H9 (cell line): Measurements from ENCODE around the gene SNX11. TPM values are rescaled to one million over a fixed set of nuclear protein-coding genes. Genes with fewer than 3 reads are reported as not detected.

ENCODE experiments used
- DNase-seq: peaks from one replicate; pipeline ENCODE4 v3.0.0-alpha.2; 2017
- H2AFZ ChIP-seq: one replicate; pipeline ENCODE4 v1.6.1; 2013; ENCODE audit warnings: mild to moderate bottlenecking, low read length, control low read depth, moderate library complexity
- H2AK5ac ChIP-seq: 2 replicates; pipeline ENCODE4 v1.6.1; 2013; ENCODE audit warnings: low read length, control low read depth, mixed read lengths; ENCODE audit not compliant: insufficient read length
- H2BK120ac ChIP-seq: one replicate; pipeline ENCODE4 v1.6.1; 2013; ENCODE audit warnings: low read depth, mild to moderate bottlenecking, low read length, control low read depth, inconsistent platforms; ENCODE audit not compliant: poor library complexity, severe bottlenecking
- H2BK12ac ChIP-seq: 2 replicates; pipeline ENCODE4 v1.6.1; 2013; ENCODE audit warnings: low read length, control low read depth, mixed read lengths, low read depth; ENCODE audit not compliant: insufficient read length
- H2BK15ac ChIP-seq: 2 replicates; pipeline ENCODE4 v1.6.1; 2013; ENCODE audit warnings: low read depth, low read length, control low read depth
- H2BK20ac ChIP-seq: one replicate; pipeline ENCODE4 v1.6.1; 2013; ENCODE audit warnings: low read depth, mild to moderate bottlenecking, low read length, control low read depth, inconsistent platforms; ENCODE audit not compliant: poor library complexity, severe bottlenecking
- H2BK5ac ChIP-seq: 2 replicates; pipeline ENCODE4 v1.6.1; 2013; ENCODE audit warnings: low read length, control low read depth, mixed read lengths; ENCODE audit not compliant: insufficient read length
- H3K14ac ChIP-seq: 2 replicates; pipeline ENCODE4 v1.6.1; 2013; ENCODE audit warnings: low read length, control low read depth; ENCODE audit not compliant: insufficient read depth
- H3K18ac ChIP-seq: 2 replicates; pipeline ENCODE4 v1.6.1; 2013; ENCODE audit warnings: low read depth, mild to moderate bottlenecking, mixed read lengths, low read length, control low read depth; ENCODE audit not compliant: insufficient read length
- H3K23ac ChIP-seq: 2 replicates; pipeline ENCODE4 v1.6.1; 2013; ENCODE audit warnings: low read length, control low read depth, mixed read lengths, low read depth; ENCODE audit not compliant: insufficient read length
- H3K23me2 ChIP-seq: 2 replicates; pipeline ENCODE4 v1.6.1; 2013; ENCODE audit warnings: low read depth, mild to moderate bottlenecking, mixed read lengths, low read length, control low read depth; ENCODE audit not compliant: insufficient read length, poor library complexity, severe bottlenecking
- H3K27ac ChIP-seq: 2 replicates; pipeline ENCODE4 v1.5.1; 2013; ENCODE audit warnings: low read length, control low read depth, mixed read lengths, low read depth; ENCODE audit not compliant: insufficient read length
- H3K27me3 ChIP-seq: 2 replicates; pipeline ENCODE4 v1.6.1; 2013; ENCODE audit warnings: low read length, control low read depth, inconsistent platforms; ENCODE audit not compliant: insufficient read depth
- H3K4ac ChIP-seq: 2 replicates; pipeline ENCODE4 v1.6.1; 2013; ENCODE audit warnings: low read depth, mild to moderate bottlenecking, control low read depth, inconsistent platforms, low read length, moderate library complexity
- H3K4me1 ChIP-seq: 2 replicates; pipeline ENCODE4 v1.6.1; 2013; ENCODE audit warnings: low read length, control low read depth, inconsistent platforms; ENCODE audit not compliant: insufficient read depth
- H3K4me2 ChIP-seq: 2 replicates; pipeline ENCODE4 v1.6.1; 2013; ENCODE audit warnings: low read length, control low read depth, mixed read lengths; ENCODE audit not compliant: insufficient read length, insufficient read depth
- H3K56ac ChIP-seq: 2 replicates; pipeline ENCODE4 v1.6.1; 2013; ENCODE audit warnings: low read depth, mild to moderate bottlenecking, mixed read lengths, low read length, control low read depth; ENCODE audit not compliant: insufficient read length
- H3K79me1 ChIP-seq: 2 replicates; pipeline ENCODE4 v1.6.1; 2013; ENCODE audit warnings: low read depth, mild to moderate bottlenecking, moderate library complexity, low read length, control low read depth, inconsistent platforms; ENCODE audit not compliant: insufficient read depth, poor library complexity, severe bottlenecking
- H3K79me2 ChIP-seq: 2 replicates; pipeline ENCODE4 v1.6.1; 2013; ENCODE audit warnings: low read length, control low read depth, inconsistent platforms; ENCODE audit not compliant: insufficient read depth
- H3K9ac ChIP-seq: 2 replicates; pipeline ENCODE4 v1.6.1; 2013; ENCODE audit warnings: low read length, control low read depth, mixed read lengths; ENCODE audit not compliant: insufficient read length; ENCODE audit errors: extremely low read depth
- H3K9me3 ChIP-seq: one replicate; pipeline ENCODE4 v1.6.1; 2013; ENCODE audit warnings: low read depth, low read length, inconsistent platforms; ENCODE audit not compliant: control insufficient read depth
- H3T11ph ChIP-seq: one replicate; pipeline ENCODE4 v1.6.1; 2013; ENCODE audit warnings: mild to moderate bottlenecking, low read length, control low read depth, inconsistent platforms
- H4K20me1 ChIP-seq: one replicate; pipeline ENCODE4 v1.6.1; 2013; ENCODE audit not compliant: control insufficient read depth, insufficient read length, insufficient read depth
- H4K5ac ChIP-seq: 2 replicates; pipeline ENCODE4 v1.6.1; 2013; ENCODE audit warnings: low read depth, mild to moderate bottlenecking, mixed read lengths, low read length, control low read depth; ENCODE audit not compliant: insufficient read length
- H4K8ac ChIP-seq: replicated peaks from 2 replicates; pipeline ENCODE4 v1.6.1; 2013; ENCODE audit warnings: low read length, control low read depth, mixed read lengths, low read depth; ENCODE audit not compliant: insufficient read length
- H4K91ac ChIP-seq: 2 replicates; pipeline ENCODE4 v1.6.1; 2013; ENCODE audit warnings: low read depth, mild to moderate bottlenecking, moderate library complexity, mixed read lengths, low read length, control low read depth; ENCODE audit not compliant: insufficient read length
- H3K27ac Mint-ChIP-seq, 3 experiments: 2 replicates in 2 of 3; 3 replicates in 1 of 3; pipeline ENCODE4 v1.8.0; 2020 to 2021; ENCODE audit warnings: mixed read lengths in 3 of 3, mild to moderate bottlenecking in 1 of 3, moderate library complexity in 1 of 3
- H3K27me3 Mint-ChIP-seq: 2 replicates; pipeline ENCODE4 v1.8.0; 2021; ENCODE audit warnings: low read depth, mild to moderate bottlenecking, moderate library complexity, mixed read lengths
- H3K36me3 Mint-ChIP-seq, 3 experiments: 2 replicates in 2 of 3; 3 replicates in 1 of 3; pipeline ENCODE4 v1.8.0; 2020 to 2021; ENCODE audit warnings: low read depth in 3 of 3, mixed read lengths in 3 of 3; ENCODE audit not compliant: insufficient read depth in 1 of 3
- H3K4me1 Mint-ChIP-seq, 2 experiments: 2 replicates each; pipeline ENCODE4 v1.8.0; 2020; ENCODE audit warnings: mixed read lengths in 2 of 2
- H3K4me3 Mint-ChIP-seq, 2 experiments: 2 replicates in 1 of 2; 3 replicates in 1 of 2; pipeline ENCODE4 v1.8.0; 2020 to 2021; ENCODE audit warnings: mild to moderate bottlenecking in 2 of 2, mixed read lengths in 2 of 2, moderate library complexity in 1 of 2
- H3K9me3 Mint-ChIP-seq, 2 experiments: 2 replicates in 1 of 2; 3 replicates in 1 of 2; pipeline ENCODE4 v1.8.0; 2020; ENCODE audit warnings: mild to moderate bottlenecking in 2 of 2, mixed read lengths in 2 of 2, moderate library complexity in 1 of 2
- WGBS: extraction: QIAGEN DNeasy Blood & Tissue Kit; methylation state at CpG from one replicate; pipeline ENCODE4 v1.1.7; 2013; ENCODE audit warnings: missing lambda C conversion rate, low lambda C conversion rate, mixed read lengths; ENCODE audit not compliant: insufficient read length; ENCODE audit errors: extremely low coverage; 5-methylcytosine and 5-hydroxymethylcytosine counted together
- total RNA-seq: library from RNA; stranded (reverse); gene quantifications from 2 replicates; pipeline ENCODE4 v1.2.1, GENCODE V29; 2021
- TF ChIP-seq, protein P1 (sequence below): fragments of 200-600 bp; sonication (generic); conservative IDR thresholded peaks from 3 replicates; pipeline ENCODE4 v1.8.0; 2021; ENCODE audit warnings: antibody characterized with exemption, mild to moderate bottlenecking

SNX11 gene
- total RNA-seq, 1 experiment from 2014 or later, result 20.0 TPM

DNA sequence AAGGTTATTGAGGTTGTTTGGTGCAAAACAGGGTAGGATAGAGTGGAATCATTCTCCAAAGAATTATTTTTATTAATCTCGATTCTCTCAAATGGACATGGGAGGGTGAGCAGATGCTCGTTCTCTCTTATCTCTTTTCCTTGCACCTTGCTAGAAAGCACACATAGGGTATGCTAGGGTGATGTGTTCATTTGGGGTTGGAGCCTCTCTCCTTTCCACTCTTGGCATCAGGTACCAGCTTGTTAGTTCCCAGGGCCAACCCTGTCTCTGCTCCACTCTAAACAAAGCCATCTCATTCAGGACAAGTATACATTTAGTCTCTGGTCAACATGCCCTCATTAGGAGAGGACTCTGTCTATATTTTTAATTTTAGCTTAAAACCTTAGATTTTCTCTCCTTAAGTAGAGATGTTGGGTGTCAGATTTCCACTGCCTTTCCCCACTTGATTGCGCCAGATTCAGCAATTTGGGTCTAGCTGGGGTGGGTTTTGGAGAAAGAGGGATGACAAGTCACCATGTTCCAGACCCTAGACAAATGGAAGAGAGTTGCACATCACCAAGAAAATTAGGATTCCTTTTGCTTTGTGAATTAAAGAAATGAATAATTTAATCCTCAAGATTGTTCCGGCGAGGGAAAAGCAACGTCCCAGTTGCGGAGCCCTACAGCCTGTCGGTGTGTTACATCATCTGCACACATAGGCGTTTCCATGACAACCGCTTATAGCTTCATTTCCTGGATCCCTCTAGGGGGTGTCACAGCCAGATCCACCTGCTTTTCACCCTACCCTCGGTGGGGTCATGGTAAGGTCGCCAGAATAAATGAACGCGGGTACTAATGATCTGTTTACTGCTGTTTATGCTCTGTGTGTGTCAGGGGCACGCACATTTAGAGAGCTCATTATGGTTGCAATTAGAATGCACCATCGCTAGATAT lies 41.6 kb downstream of the SNX11 start:
- Histone ChIP-seq H3K14ac (no peak overlapping the region; the same call in 1 of the 2 replicates), H3K27ac (no peak overlapping the region), H3K23me2 (no peaks in the 10 kb centered on the region), H3K4me2 (no peak overlapping the region), H2AK5ac (no peak overlapping the region), H2AFZ (no peak overlapping the region), H3K4ac (no peak overlapping the region), H3K79me1 (no peaks in the 10 kb centered on the region), H4K8ac (no peak overlapping the region), H4K5ac (no peak overlapping the region), H3K23ac (no peak overlapping the region), H3K79me2 (no peaks in the 10 kb centered on the region), H3K18ac (no peak overlapping the region), H2BK5ac (no peak overlapping the region), H4K20me1 (no peaks in the 10 kb centered on the region), H2BK15ac (no peak overlapping the region), H2BK20ac (no peak overlapping the region), H3K9ac (no peak overlapping the region), H3K9me3 (no peaks in the 10 kb centered on the region), H3K27me3 (no peaks in the 10 kb centered on the region), H2BK12ac (no peak overlapping the region), H2BK120ac (no peak overlapping the region), H3K4me1 (no peaks in the 10 kb centered on the region), H4K91ac (no peak overlapping the region), H3T11ph (no peak overlapping the region), H3K56ac (no peak overlapping the region)
- peak; percentile 50 for DNase-seq
- no peaks in the 10 kb centered on the region for H3K9me3 Mint-ChIP-seq
- TF ChIP-seq, protein P1, sequence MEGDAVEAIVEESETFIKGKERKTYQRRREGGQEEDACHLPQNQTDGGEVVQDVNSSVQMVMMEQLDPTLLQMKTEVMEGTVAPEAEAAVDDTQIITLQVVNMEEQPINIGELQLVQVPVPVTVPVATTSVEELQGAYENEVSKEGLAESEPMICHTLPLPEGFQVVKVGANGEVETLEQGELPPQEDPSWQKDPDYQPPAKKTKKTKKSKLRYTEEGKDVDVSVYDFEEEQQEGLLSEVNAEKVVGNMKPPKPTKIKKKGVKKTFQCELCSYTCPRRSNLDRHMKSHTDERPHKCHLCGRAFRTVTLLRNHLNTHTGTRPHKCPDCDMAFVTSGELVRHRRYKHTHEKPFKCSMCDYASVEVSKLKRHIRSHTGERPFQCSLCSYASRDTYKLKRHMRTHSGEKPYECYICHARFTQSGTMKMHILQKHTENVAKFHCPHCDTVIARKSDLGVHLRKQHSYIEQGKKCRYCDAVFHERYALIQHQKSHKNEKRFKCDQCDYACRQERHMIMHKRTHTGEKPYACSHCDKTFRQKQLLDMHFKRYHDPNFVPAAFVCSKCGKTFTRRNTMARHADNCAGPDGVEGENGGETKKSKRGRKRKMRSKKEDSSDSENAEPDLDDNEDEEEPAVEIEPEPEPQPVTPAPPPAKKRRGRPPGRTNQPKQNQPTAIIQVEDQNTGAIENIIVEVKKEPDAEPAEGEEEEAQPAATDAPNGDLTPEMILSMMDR, result no peak
- peaks cover 23% of the 10 kb centered on the region for H3K27me3 Mint-ChIP-seq
- H3K4me1 Mint-ChIP-seq, result peaks cover 28 to 38% of the 10 kb centered on the region in 2 experiments
- no CpG with 5 or more reads among the region's 16 CpGs for WGBS
- H3K4me3 Mint-ChIP-seq, result no peak overlapping the region
- H3K36me3 Mint-ChIP-seq, result no peaks in the 10 kb centered on the region
- H3K27ac Mint-ChIP-seq, result peak overlapping the region in 1 of 3 experiments; percentile 37; a peak in 1 of 7 replicates
